ENCODE measurements around the gene ATP5ME. TPM values are rescaled to one million over a fixed set of nuclear protein-coding genes. Genes with fewer than 3 reads are reported as not detected.
A peak's percentile ranks its signal among the peaks of the same experiment; 100 is the strongest.
"Not testable (repeated sequence)": the region's sequence is repeated elsewhere in the genome, so short reads cannot be mapped to it uniquely, and the experiment has no call there.

Gene ATP5ME
- total RNA-seq, 1 donor from 2014 or later = 235 TPM

DNA sequence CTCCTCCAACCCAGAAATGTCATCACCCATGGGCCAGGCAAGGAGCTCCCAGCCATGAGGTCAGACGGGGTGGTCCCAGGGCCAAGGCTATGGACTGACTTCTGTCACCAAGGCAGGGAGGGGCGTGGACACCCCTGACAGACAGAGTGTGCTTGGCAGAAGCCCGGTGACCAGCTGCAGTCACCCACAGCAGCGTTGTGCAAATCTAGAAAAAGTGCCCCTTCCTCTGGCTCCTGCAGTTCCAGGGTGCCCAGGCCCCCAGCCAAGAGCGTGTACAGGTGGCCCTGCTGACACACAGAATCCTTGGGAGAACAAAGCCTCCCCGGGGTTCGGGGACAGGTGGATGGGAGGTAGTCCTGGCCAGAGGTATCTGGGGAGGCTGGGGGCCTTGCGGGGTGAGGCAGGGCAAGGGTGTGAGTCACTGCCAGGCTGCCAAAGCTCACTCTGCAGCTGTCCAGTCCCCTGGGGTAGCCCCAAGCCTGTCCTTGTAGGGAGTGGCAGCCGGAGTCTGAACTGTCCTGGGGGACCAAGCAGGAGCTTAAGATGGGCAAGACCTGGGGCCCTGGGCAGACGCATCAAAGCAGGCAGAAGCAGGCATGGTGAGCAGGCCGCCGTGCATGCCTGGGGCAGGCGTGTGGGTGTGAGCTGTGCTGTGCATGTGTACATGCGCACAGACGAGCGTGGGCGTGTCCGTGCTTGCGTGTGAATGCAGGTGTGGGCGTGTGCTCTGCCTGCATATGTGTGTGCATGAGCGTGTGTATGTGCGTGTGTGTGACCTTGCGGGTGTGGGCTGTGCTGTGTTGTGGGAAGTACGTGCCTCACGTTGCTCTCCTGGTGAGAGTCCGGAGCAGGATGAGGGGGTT is 3.6 kb upstream of the ATP5ME start:
- Mint-ChIP-seq H3K36me3 (ENCODE audit: low read depth) (peaks cover 9% of the 10 kb centered on the region), H3K4me1 (ENCODE audit: low read depth) (peaks cover 7% of the 10 kb centered on the region), H3K27ac (no peak overlapping the region), H3K27me3 (ENCODE audit: low read depth) (no peaks in the 10 kb centered on the region), H3K4me3 (ENCODE audit: low read depth) (no peak overlapping the region), H3K9me3 (no peaks in the 10 kb centered on the region)
- intact Hi-C loops (cut with micrococcal nuclease) = loop anchor here (10.0 kb wide), 1 partner anchor 203 kb away; no protein-coding TSS in a partner anchor
- no peak for DNase-seq (ENCODE audit: low spot score)

DNA sequence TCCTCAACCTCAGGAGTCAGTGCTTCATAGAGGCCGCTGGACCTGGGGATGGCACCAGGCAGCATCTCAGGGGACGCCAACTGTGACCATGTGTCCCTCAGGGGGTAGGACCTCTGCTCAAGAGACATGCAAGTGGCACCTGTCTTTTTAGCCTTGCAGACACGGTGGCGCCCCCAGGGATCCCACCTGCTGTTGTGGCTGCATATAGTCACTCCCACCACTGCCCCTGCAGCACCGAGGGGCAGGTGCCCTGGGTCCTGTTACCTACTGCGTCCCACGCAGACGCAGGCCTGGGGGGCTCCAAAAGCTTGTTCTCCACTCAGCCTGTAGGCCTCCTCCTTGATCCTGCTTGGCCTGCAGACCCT is 2.8 kb upstream of the ATP5ME start:
- no peaks in the 10 kb centered on the region for H3K27me3 Mint-ChIP-seq (ENCODE audit: low read depth)
- no peak for DNase-seq (ENCODE audit: low spot score)
- peaks cover 7% of the 10 kb centered on the region for H3K4me1 Mint-ChIP-seq (ENCODE audit: low read depth)
- intact Hi-C loops (cut with micrococcal nuclease) = loop anchor here (10.0 kb wide), 1 partner anchor 202 kb away; no protein-coding TSS in a partner anchor
- peak overlapping the region; percentile 45 for H3K4me3 Mint-ChIP-seq (ENCODE audit: low read depth)
- no peaks in the 10 kb centered on the region for H3K9me3 Mint-ChIP-seq
- H3K36me3 Mint-ChIP-seq (ENCODE audit: low read depth) = peaks cover 17% of the 10 kb centered on the region
- H3K27ac Mint-ChIP-seq = no peak overlapping the region

GRCh38 chr4:675980-676870 is 2.1 kb upstream of the ATP5ME start:
- Mint-ChIP-seq H3K27ac (no peak overlapping the region), H3K9me3 (no peaks in the 10 kb centered on the region), H3K27me3 (ENCODE audit: low read depth) (no peaks in the 10 kb centered on the region), H3K4me3 (ENCODE audit: low read depth) (peak overlapping the region; percentile 83), H3K4me1 (ENCODE audit: low read depth) (peaks cover 7% of the 10 kb centered on the region), H3K36me3 (ENCODE audit: low read depth) (peaks cover 23% of the 10 kb centered on the region)
- no peak for DNase-seq (ENCODE audit: low spot score)
- intact Hi-C loops (cut with micrococcal nuclease) = loop anchor here (2.0 to 10.0 kb wide), 2 partner anchors 29 to 201 kb away; partner anchors contain the start of gene PCGF3

DNA sequence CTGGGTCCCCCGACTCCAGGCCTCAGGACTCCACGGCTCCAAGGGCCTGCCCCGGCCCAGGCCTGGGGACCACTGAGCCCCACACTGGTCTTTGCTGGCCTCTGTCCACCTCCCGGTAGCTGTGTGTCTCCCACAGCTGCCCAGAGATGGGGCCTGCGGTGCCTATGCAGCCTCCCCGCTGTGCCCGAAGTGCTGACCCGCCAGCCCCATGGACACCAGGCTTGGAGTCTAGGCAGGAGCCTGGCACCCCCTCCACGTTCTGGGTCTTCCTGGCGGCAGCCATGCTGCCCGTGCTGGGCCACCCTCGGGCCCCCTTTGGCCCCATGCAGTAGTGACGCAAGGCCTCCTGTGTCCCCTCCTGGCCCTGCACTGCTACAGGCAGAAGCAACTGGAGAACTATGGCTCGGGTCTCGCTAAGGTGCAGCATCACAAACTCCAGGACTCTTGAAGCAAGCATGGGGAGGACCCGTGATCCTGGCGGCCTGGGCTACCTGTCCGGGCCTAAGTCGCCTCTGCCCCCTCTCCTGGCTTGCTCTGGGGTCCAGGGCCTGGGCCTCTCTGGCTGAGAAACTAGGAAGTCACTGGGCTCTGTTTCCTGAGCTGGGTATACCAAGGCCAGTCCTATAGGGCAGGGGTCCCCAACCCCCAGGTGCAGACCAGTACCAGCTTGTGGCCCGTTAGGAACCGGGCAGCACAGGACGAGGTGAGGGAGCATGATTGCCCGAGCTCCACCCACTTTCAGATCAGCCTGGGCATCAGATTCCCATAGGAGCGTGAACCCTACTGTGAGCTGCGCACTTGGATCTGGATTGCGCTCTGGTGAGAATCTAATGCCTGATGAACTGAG is 1.2 kb upstream of the ATP5ME start:
- intact Hi-C loops (cut with micrococcal nuclease) = loop anchor here (2.0 to 10.0 kb wide), 2 partner anchors 30 to 200 kb away; partner anchors contain the start of gene PCGF3
- peaks cover 7% of the 10 kb centered on the region for H3K4me1 Mint-ChIP-seq (ENCODE audit: low read depth)
- no peak for DNase-seq (ENCODE audit: low spot score)
- no peaks in the 10 kb centered on the region for H3K27me3 Mint-ChIP-seq (ENCODE audit: low read depth)
- H3K4me3 Mint-ChIP-seq (ENCODE audit: low read depth) = peak overlapping the region; percentile 83
- H3K9me3 Mint-ChIP-seq = no peaks in the 10 kb centered on the region
- H3K27ac Mint-ChIP-seq = peak overlapping the region; percentile 85
- peaks cover 30% of the 10 kb centered on the region for H3K36me3 Mint-ChIP-seq (ENCODE audit: low read depth)

DNA sequence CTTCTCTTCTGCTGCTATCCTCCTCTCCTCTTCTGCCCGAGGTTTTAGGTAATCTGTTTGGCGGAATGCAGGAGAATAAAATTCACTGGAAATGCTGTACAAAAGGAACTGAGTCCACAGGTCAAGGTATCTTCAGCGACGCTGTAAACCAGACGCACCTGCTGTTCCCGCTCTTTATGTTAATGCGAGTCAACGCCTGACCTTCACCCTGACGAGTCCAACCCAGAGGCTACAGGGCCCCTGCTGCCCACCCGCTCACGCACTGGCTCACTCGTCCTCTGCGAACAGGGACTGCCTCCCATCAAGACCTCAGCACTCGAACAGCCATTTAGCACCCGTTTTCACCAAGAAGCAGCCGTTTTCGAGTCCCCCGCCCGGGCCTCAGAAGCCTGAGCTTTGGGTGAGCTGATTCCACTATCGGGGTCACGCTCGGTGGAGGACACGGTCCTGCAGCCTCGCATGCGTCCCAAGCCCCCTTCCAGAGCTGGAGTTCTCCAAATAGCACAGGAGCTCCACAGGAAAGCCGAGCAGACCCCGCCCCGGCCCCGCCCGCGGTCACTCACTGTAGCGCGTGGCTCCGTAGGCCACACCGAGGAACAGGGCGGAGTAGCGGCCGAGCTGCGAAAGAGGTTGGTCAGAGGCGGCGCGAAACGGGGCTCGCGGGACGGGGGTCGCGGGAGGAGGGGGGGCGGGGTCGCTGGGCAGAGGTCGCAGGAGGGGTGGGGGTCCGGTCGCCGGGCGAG is 556 bp downstream of the ATP5ME start:
- Mint-ChIP-seq H3K9me3 (no peaks in the 10 kb centered on the region), H3K4me3 (ENCODE audit: low read depth) (peak overlapping the region; percentile 86)
- DNase-seq (ENCODE audit: low spot score) = no peak

DNA sequence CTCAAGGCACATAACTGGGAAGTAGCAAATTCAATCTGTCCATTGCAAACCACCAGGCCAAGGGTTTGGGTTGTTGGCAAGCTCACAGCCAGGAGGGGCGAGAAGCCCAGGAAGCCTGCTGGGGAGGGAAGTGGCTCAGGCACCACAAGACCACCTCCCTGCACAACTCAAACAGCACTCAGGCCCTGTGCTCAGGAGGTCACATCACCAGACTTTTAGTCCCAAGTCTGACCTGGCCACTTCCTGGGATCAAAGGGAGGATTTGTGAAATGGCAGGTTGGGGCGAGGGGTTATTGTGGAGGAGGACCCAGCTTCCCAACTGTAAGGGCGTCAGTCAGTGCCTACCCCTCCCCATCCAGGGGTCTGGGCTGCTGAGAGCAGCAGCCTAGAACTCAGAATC is 2.3 kb downstream of the ATP5ME start:
- Mint-ChIP-seq H3K27ac (no peak overlapping the region), H3K36me3 (ENCODE audit: low read depth) (peaks cover 30% of the 10 kb centered on the region), H3K9me3 (no peaks in the 10 kb centered on the region), H3K4me1 (ENCODE audit: low read depth) (peaks cover 7% of the 10 kb centered on the region), H3K4me3 (ENCODE audit: low read depth) (no peak overlapping the region), H3K27me3 (ENCODE audit: low read depth) (no peaks in the 10 kb centered on the region)
- DNase-seq (ENCODE audit: low spot score) = no peak
- intact Hi-C loops (cut with micrococcal nuclease) = loop anchor here (5.0 to 10.0 kb wide), 5 partner anchors 69 to 429 kb away; partner anchors contain the start of genes GAK, PIGG, TMEM175 and ZNF721

More for the DNA sequence above, 556 bp downstream of the ATP5ME start:
- intact Hi-C loops (cut with micrococcal nuclease) = loop anchor here (2.0 to 10.0 kb wide), 6 partner anchors 31 to 431 kb away; partner anchors contain the start of genes GAK, PCGF3, PIGG and TMEM175
- Mint-ChIP-seq H3K36me3 (ENCODE audit: low read depth) (peaks cover 30% of the 10 kb centered on the region), H3K4me1 (ENCODE audit: low read depth) (peaks cover 7% of the 10 kb centered on the region), H3K27ac (peak overlapping the region; percentile 78), H3K27me3 (ENCODE audit: low read depth) (no peaks in the 10 kb centered on the region)

- not testable (repeated sequence) for DNase-seq (ENCODE audit: low spot score); H3K4me1 Mint-ChIP-seq (ENCODE audit: low read depth); H3K27ac Mint-ChIP-seq; H3K9me3 Mint-ChIP-seq; H3K27me3 Mint-ChIP-seq (ENCODE audit: low read depth); H3K4me3 Mint-ChIP-seq (ENCODE audit: low read depth)
- peaks cover 30% of the 10 kb centered on the region for H3K36me3 Mint-ChIP-seq (ENCODE audit: low read depth)
- intact Hi-C loops (cut with micrococcal nuclease) = loop anchor here (5.0 to 10.0 kb wide), 5 partner anchors 68 to 428 kb away; partner anchors contain the start of genes GAK, PIGG, TMEM175 and ZNF721
These were observed 4.1 kb downstream of the ATP5ME start for GRCh38 chr4:669806-670559.

DNA sequence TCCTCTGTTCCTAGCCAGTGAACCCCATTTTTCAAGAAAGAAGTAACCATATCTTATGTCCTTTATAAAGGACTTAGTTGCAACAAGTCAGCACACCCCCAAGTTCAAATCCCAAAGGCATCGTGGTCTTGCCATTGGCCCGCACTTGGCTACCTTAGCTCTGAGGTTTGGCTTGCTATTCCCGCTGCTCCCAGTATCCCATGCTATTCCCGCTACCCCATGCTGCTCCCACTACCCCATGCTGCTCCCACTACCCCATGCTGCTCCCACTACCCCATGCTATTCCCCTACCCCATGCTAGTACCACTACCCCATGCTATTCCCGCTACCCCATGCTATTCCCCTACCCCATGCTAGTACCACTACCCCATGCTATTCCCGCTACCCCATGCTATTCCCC is 5.9 kb downstream of the ATP5ME start:
- peaks cover 26% of the 10 kb centered on the region for H3K36me3 Mint-ChIP-seq (ENCODE audit: low read depth)
- H3K4me1 Mint-ChIP-seq (ENCODE audit: low read depth); H3K27ac Mint-ChIP-seq; H3K4me3 Mint-ChIP-seq (ENCODE audit: low read depth); H3K9me3 Mint-ChIP-seq; DNase-seq (ENCODE audit: low spot score); intact Hi-C loops (cut with micrococcal nuclease); H3K27me3 Mint-ChIP-seq (ENCODE audit: low read depth): not testable (repeated sequence)

- Mint-ChIP-seq H3K27me3 (ENCODE audit: low read depth) (no peaks in the 10 kb centered on the region), H3K4me1 (ENCODE audit: low read depth) (peaks cover 7% of the 10 kb centered on the region), H3K36me3 (ENCODE audit: low read depth) (peaks cover 19% of the 10 kb centered on the region), H3K27ac (no peak overlapping the region), H3K9me3 (no peaks in the 10 kb centered on the region), H3K4me3 (ENCODE audit: low read depth) (no peak overlapping the region)
- DNase-seq (ENCODE audit: low spot score) = no peak
- intact Hi-C loops (cut with micrococcal nuclease) = no loop called here
These were observed 6.5 kb downstream of the ATP5ME start for GRCh38 chr4:667545-667925.

DNA sequence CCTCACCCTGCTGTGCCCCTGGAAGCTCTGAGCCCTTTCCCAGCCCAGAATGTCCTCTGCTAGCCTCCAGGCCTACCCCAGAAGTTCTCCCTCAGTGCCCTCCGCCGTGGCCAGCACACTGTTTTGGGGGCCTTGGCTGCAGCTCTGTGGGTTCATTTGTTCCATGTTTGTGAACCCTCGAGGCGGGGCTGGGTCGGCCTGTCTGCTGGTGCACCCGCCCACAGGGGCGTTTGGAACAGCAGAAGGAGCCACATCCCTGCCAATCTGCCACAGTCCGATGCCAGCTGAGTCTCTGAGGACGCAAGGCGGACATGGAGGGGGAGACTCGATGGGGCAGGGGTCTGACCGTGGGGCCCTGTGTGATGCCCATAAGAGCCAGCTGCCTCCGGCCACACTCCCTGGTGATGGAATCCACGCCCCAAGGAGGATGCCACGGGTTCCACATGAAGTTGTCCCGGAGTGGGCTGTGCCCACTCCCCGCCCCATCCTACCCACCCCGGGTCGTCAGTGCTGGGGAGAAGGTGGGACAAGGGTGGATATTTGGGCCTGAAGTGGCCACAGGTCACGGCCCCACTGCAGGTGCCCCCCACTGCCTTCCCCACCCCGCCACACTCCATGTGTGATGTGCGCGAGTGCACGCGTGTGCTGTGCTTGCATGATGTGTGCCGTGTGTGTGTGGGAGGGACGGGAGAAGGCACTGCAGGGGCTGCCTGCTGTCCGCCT is 7.1 kb downstream of the ATP5ME start:
- H3K4me3 Mint-ChIP-seq (ENCODE audit: low read depth) = no peak overlapping the region
- H3K4me1 Mint-ChIP-seq (ENCODE audit: low read depth) = peaks cover 7% of the 10 kb centered on the region
- no peak overlapping the region for H3K27ac Mint-ChIP-seq
- H3K9me3 Mint-ChIP-seq = no peaks in the 10 kb centered on the region
- no peaks in the 10 kb centered on the region for H3K27me3 Mint-ChIP-seq (ENCODE audit: low read depth)
- intact Hi-C loops (cut with micrococcal nuclease) = no loop called here
- H3K36me3 Mint-ChIP-seq (ENCODE audit: low read depth) = peaks cover 13% of the 10 kb centered on the region
- DNase-seq (ENCODE audit: low spot score) = no peak

All from activated T-helper 2 cell treated with anti-CD3 and anti-CD28 coated beads, Interferon-gamma antibody, Interleukin-2, Interleukin-4, amounts not matched to agents 10 μg/mL and 5 μg/mL and 100 μg/mL, durations not matched to agents 14 hours and 24 hours and 36 hours (primary cell).